HAP-1 (cell line): ENCODE measurements around the gene MIDN.

ENCODE experiments used
- DNase-seq, 2 experiments: peaks; one replicate each; pipeline ENCODE4 v3.0.0-alpha.2; 2016 to 2020; ENCODE audit warnings: low spot score in 2 of 2
- H3K27me3 ChIP-seq: fragments of 250-450 bp; sonication (Bioruptor Pico); 2 replicates; pipeline ENCODE4 v1.5.1; 2020; ENCODE audit warnings: low read depth, mild to moderate bottlenecking, moderate library complexity
- H3K36me3 ChIP-seq: fragments of 250-450 bp; sonication (Bioruptor Pico); replicated peaks from 2 replicates; pipeline ENCODE4 v1.5.1; 2020; ENCODE audit warnings: mild to moderate bottlenecking
- H3K4me1 ChIP-seq: fragments of 250-450 bp; sonication (Bioruptor Pico); 2 replicates; pipeline ENCODE4 v1.5.1; 2020; ENCODE audit warnings: mild to moderate bottlenecking
- H3K4me3 ChIP-seq: fragments of 250-450 bp; sonication (Bioruptor Pico); 2 replicates; pipeline ENCODE4 v1.5.1; 2020; ENCODE audit warnings: mild to moderate bottlenecking, moderate library complexity
- H3K9me3 ChIP-seq: fragments of 250-450 bp; sonication (Bioruptor Pico); 2 replicates; pipeline ENCODE4 v1.5.1; 2020; ENCODE audit warnings: mild to moderate bottlenecking, moderate library complexity
- in situ Hi-C: fragments of 300-500 bp; cut with MboI; formaldehyde crosslinking; loops from 3 replicates; pipeline ENCODE4 v1.14.3; 2020; ENCODE audit warnings: low sequenced_read_pairs, inconsistent platforms, mixed read lengths

MIDN gene

DNA sequence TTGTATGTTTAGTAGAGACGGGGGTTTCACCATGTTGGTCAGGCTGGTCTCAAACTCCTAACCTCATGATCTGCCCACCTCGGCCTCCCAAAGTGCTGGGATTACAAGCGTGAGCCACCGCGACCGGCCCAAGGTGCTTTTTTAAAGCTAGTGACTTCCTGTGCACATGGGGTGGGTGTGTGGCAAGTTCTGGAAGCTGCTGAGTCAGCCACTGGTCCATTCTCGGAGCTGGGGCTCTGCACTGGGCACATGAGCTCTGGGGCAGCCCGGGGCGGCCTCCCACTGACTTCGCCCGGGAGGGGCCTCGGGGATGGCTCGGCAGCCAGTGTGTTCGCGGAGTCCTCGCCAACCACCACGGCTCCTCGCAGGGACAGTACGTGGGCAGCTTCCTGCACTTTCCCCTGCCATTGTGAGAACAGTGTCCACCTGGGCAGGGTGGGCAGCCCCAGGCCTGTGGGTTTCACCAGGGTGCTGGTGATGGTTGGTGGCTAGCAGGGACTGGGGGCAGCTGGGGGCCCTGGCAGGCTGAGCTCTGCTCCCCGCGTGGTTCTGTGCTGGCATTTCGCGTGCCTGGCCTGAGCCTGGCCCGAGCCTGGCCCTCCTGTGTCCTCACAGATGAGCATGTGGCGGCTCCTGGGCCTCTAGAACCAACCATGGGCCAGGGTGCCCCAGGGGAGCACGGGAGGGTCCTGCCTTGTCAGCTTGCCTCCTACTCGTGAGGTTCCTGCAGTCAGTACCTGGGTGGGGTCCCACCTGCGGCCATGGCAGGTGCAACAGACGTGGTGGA lies 22.8 kb upstream of the MIDN start:
- in situ Hi-C loops, result no loop called here
- Histone ChIP-seq H3K4me1 (no peaks in the 10 kb centered on the region), H3K4me3 (no peak overlapping the region), H3K36me3 (peaks cover 66% of the 10 kb centered on the region), H3K9me3 (no peaks in the 10 kb centered on the region), H3K27me3 (no peaks in the 10 kb centered on the region)
- DNase-seq, result no peak

DNA sequence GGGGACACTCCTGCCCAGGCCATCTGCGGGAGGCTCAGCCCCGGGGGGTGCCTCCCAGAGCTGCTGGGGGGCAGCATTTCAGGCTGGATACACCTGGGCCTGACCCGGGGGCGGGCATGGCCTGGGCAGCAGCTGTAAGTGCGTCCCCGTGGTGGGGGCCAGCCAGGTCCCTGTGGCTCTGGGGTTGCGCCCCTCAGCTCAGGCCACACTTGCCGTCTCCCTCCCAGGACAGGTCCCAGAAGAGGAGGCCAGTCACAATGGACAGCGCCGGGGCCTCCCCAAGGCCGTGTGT lies 22.2 kb upstream of the MIDN start:
- H3K9me3 ChIP-seq, result no peaks in the 10 kb centered on the region
- H3K27me3 ChIP-seq, result no peaks in the 10 kb centered on the region
- DNase-seq, result no peak
- H3K36me3 ChIP-seq, result peaks cover 65% of the 10 kb centered on the region
- H3K4me1 ChIP-seq, result no peaks in the 10 kb centered on the region
- in situ Hi-C loops, result no loop called here
- H3K4me3 ChIP-seq, result no peak overlapping the region

DNA sequence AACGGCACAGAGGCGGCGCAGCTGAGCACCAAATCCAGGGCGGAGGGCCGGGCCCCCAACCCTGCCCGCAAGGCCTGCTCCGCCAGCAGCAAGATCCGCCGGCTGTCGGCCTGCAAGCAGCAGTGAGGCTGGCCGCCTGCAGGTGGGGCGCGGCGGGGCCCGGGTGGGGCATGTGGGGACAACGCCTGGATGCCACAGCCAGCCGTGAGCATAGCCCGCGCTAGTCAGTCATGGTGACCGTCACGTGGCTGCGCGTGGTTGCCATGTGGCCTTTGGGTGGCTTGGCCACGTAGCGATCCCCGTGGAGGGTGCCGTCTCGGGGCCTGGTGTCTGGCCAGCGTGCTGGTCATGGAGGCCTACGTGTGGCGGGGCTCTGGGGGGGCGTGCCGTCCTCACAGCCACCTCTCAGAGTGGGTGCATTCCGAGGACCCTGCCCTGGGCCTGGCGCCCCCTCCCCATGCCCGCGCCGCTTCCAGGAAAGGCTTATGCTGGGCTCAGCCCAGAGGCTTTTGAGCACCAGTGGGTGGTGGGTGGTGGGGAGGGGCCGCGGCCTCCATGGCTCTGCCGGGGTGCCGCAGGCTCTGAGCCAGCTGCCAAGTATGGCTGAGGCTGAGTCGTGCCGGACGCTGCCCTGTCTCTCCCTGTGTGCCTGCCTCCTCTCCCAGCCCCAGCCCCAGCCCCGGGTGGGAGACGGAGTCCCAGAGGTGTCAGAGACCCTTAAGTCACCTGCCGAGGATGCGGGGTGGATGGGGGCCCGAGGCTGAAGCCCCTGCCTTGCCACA lies 21.7 kb upstream of the MIDN start:
- Histone ChIP-seq H3K36me3 (peaks cover 62% of the 10 kb centered on the region), H3K27me3 (no peaks in the 10 kb centered on the region), H3K9me3 (no peaks in the 10 kb centered on the region), H3K4me3 (no peak overlapping the region), H3K4me1 (no peaks in the 10 kb centered on the region)
- in situ Hi-C loops, result no loop called here
- no peak for DNase-seq

- in situ Hi-C loops, result no loop called here
These were observed 20.9 kb upstream of the MIDN start for GRCh38 chr19:1227304-1228054.

GRCh38 chr19:1228161-1228957 lies 20.0 kb upstream of the MIDN start:
- Histone ChIP-seq H3K36me3 (peaks cover 54% of the 10 kb centered on the region), H3K4me3 (no peak overlapping the region), H3K9me3 (no peaks in the 10 kb centered on the region), H3K27me3 (no peaks in the 10 kb centered on the region), H3K4me1 (no peaks in the 10 kb centered on the region)
- DNase-seq, result no peak
- in situ Hi-C loops, result no loop called here

More at GRCh38 chr19:1227304-1228054, 20.9 kb upstream of the MIDN start:
- Histone ChIP-seq H3K36me3 (peaks cover 54% of the 10 kb centered on the region), H3K9me3 (no peaks in the 10 kb centered on the region), H3K4me1 (no peaks in the 10 kb centered on the region), H3K27me3 (no peaks in the 10 kb centered on the region), H3K4me3 (no peak overlapping the region)
- DNase-seq, result no peak

GRCh38 chr19:1229056-1229923 lies 19.1 kb upstream of the MIDN start:
- in situ Hi-C loops, result no loop called here
- no peaks in the 10 kb centered on the region for H3K4me1 ChIP-seq

GRCh38 chr19:1229924-1230782 lies 18.2 kb upstream of the MIDN start:
- Histone ChIP-seq H3K36me3 (peaks cover 55% of the 10 kb centered on the region), H3K27me3 (no peaks in the 10 kb centered on the region), H3K4me3 (no peak overlapping the region), H3K9me3 (no peaks in the 10 kb centered on the region), H3K4me1 (no peaks in the 10 kb centered on the region)
- no peak for DNase-seq
- in situ Hi-C loops, result no loop called here

More at GRCh38 chr19:1229056-1229923, 19.1 kb upstream of the MIDN start:
- H3K4me3 ChIP-seq, result no peak overlapping the region
- peaks cover 54% of the 10 kb centered on the region for H3K36me3 ChIP-seq
- no peak for DNase-seq
- H3K9me3 ChIP-seq, result no peaks in the 10 kb centered on the region
- H3K27me3 ChIP-seq, result no peaks in the 10 kb centered on the region

- H3K27me3 ChIP-seq, result no peaks in the 10 kb centered on the region
- H3K4me1 ChIP-seq, result no peaks in the 10 kb centered on the region
- DNase-seq, result no peak
- in situ Hi-C loops, result no loop called here
- H3K9me3 ChIP-seq, result no peaks in the 10 kb centered on the region
- peaks cover 51% of the 10 kb centered on the region for H3K36me3 ChIP-seq
- H3K4me3 ChIP-seq, result no peak overlapping the region
These were observed 17.4 kb upstream of the MIDN start for GRCh38 chr19:1230783-1231489.

- Histone ChIP-seq H3K27me3 (no peaks in the 10 kb centered on the region), H3K36me3 (peaks cover 40% of the 10 kb centered on the region), H3K4me3 (no peak overlapping the region), H3K9me3 (no peaks in the 10 kb centered on the region), H3K4me1 (no peaks in the 10 kb centered on the region)
- in situ Hi-C loops, result no loop called here
- DNase-seq, result no peak
These were observed 16.4 kb upstream of the MIDN start for GRCh38 chr19:1231729-1232637.

GRCh38 chr19:1232652-1233072 lies 15.7 kb upstream of the MIDN start:
- Histone ChIP-seq H3K27me3 (no peaks in the 10 kb centered on the region), H3K36me3 (peaks cover 34% of the 10 kb centered on the region), H3K4me3 (no peak overlapping the region), H3K4me1 (no peaks in the 10 kb centered on the region), H3K9me3 (no peaks in the 10 kb centered on the region)
- in situ Hi-C loops, result no loop called here
- DNase-seq, result no peak

GRCh38 chr19:1233115-1233667 lies 15.2 kb upstream of the MIDN start:
- Histone ChIP-seq H3K27me3 (no peaks in the 10 kb centered on the region), H3K4me3 (no peak overlapping the region), H3K4me1 (no peaks in the 10 kb centered on the region), H3K9me3 (no peaks in the 10 kb centered on the region), H3K36me3 (peaks cover 28% of the 10 kb centered on the region)
- in situ Hi-C loops, result no loop called here
- no peak for DNase-seq
